ENCODE measurements around the gene RPS26.

RPS26 gene

DNA sequence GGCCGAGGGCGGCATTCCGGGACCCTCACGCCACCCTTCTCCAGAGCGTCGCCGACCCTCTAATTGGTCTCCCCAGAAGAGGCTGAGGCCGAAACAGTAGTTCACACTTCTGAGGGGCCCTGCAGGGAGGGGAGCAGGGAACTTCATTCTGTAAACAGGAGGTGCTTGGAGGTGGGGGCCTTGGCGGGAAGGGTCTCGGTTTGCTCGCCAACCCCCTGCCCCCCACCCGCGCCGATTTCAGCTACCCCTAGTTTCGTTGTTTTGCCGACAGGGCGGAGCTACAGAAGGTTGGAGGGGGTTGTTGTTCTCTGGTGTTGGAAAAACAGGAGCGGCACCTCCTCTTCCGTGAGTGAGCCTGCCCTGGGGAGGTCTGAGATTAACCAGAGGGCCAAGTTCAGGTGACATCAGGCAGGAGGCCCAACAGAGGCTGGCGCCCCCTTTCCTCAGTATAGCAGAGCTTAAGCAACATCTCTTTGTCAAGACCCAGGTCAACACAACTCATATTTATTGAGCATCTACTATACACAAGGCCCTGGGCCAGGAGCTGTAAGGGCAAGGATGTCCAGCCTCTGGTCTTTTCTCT lies 38.9 kb downstream of the RPS26 start (continued):
- TF ChIP-seq, protein P1, sequence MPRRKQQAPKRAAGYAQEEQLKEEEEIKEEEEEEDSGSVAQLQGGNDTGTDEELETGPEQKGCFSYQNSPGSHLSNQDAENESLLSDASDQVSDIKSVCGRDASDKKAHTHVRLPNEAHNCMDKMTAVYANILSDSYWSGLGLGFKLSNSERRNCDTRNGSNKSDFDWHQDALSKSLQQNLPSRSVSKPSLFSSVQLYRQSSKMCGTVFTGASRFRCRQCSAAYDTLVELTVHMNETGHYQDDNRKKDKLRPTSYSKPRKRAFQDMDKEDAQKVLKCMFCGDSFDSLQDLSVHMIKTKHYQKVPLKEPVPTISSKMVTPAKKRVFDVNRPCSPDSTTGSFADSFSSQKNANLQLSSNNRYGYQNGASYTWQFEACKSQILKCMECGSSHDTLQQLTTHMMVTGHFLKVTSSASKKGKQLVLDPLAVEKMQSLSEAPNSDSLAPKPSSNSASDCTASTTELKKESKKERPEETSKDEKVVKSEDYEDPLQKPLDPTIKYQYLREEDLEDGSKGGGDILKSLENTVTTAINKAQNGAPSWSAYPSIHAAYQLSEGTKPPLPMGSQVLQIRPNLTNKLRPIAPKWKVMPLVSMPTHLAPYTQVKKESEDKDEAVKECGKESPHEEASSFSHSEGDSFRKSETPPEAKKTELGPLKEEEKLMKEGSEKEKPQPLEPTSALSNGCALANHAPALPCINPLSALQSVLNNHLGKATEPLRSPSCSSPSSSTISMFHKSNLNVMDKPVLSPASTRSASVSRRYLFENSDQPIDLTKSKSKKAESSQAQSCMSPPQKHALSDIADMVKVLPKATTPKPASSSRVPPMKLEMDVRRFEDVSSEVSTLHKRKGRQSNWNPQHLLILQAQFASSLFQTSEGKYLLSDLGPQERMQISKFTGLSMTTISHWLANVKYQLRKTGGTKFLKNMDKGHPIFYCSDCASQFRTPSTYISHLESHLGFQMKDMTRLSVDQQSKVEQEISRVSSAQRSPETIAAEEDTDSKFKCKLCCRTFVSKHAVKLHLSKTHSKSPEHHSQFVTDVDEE (CRISPR knock-in tag; IDR thresholded peaks at IDR 0.05), result no peak
- TF ChIP-seq TCF4 (CRISPR knock-in tag; IDR thresholded peaks at IDR 0.05; ENCODE audit: borderline replicate concordance), result no peak
- no peak for TF ChIP-seq TOX (CRISPR knock-in tag; IDR thresholded peaks at IDR 0.05; ENCODE audit: borderline replicate concordance)
- no peak for TF ChIP-seq ZNF70 (CRISPR knock-in tag; IDR thresholded peaks at IDR 0.05)

DNA sequence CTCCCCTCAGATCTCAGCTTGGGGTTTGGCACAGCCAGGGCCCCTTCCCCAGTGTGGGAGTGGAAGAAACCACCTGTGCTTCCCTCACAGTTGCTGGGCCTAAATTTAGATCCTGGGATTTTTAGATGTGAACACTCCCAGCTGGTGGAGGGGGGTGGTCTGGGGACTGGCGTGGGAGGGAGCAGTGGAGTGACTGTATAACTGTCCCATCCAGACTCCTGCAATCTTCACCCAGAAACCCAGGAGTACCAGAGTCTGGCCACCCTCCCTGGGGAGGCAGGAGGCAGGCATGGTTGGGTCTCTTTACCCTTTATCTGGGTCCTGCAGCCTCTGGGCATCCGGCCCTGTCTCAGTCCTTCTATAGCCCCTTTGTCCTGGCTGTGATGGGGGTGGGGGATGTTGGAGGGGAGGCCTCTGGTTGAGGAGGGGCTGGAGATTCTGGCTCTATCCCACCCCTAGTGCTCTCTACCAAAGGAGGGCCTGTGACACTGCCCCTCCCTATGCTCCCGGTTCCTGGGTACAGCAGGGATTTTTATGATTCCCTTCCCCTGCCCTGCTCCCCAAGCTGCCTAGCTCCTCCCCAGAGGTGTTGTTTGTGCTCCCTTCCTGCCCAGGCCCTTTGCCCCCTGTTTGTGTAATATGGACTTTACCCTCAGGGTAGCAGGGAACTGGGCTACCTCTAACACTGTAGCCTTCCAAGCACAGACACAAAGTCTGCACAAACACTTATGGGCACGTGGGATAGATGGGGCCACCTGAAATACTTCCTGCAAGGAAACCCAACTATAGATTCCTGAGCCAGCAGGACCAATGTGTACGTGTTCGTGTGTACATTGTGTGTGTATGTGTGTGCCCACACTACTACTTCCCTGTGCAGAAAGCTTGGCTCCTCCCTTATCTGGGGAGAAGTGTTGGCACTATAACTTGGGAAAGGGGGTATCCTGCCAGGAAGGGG lies 40.0 kb downstream of the RPS26 start:
- no peak for TF ChIP-seq TOX (CRISPR knock-in tag; IDR thresholded peaks at IDR 0.05; ENCODE audit: borderline replicate concordance)
- no peak for TF ChIP-seq ARNTL (CRISPR knock-in tag; IDR thresholded peaks at IDR 0.05; ENCODE audit: borderline replicate concordance, low read depth)
- no peak for TF ChIP-seq ZNF70 (CRISPR knock-in tag; IDR thresholded peaks at IDR 0.05)
- TF ChIP-seq CSDC2 (CRISPR knock-in tag; IDR thresholded peaks at IDR 0.05), result no peak
- TF ChIP-seq ISL1 (CRISPR knock-in tag; IDR thresholded peaks at IDR 0.05), result no peak
- TF ChIP-seq TCF4 (CRISPR knock-in tag; IDR thresholded peaks at IDR 0.05; ENCODE audit: borderline replicate concordance), result no peak
- TF ChIP-seq GLIS3 (CRISPR knock-in tag; IDR thresholded peaks at IDR 0.05), result no peak
- no peak for TF ChIP-seq SNAI2 (CRISPR knock-in tag; IDR thresholded peaks at IDR 0.05)
- TF ChIP-seq ESRRG (CRISPR knock-in tag; IDR thresholded peaks at IDR 0.05), result no peak
- TF ChIP-seq ZNF565 (CRISPR knock-in tag; conservative IDR thresholded peaks at IDR 0.05; ENCODE audit: low read depth), result no peak
- TF ChIP-seq OSR1 (CRISPR knock-in tag; IDR thresholded peaks at IDR 0.05), result no peak
- no peak for TF ChIP-seq BACH2 (CRISPR knock-in tag; IDR thresholded peaks at IDR 0.05; ENCODE audit: borderline replicate concordance)
- TF ChIP-seq PPARA (CRISPR knock-in tag; IDR thresholded peaks at IDR 0.05; ENCODE audit: borderline replicate concordance), result no peak
- TF ChIP-seq, protein P1 (CRISPR knock-in tag; IDR thresholded peaks at IDR 0.05), result no peak
- no peak for TF ChIP-seq ZFP30 (CRISPR knock-in tag; IDR thresholded peaks at IDR 0.05)
- TF ChIP-seq, protein P2, sequence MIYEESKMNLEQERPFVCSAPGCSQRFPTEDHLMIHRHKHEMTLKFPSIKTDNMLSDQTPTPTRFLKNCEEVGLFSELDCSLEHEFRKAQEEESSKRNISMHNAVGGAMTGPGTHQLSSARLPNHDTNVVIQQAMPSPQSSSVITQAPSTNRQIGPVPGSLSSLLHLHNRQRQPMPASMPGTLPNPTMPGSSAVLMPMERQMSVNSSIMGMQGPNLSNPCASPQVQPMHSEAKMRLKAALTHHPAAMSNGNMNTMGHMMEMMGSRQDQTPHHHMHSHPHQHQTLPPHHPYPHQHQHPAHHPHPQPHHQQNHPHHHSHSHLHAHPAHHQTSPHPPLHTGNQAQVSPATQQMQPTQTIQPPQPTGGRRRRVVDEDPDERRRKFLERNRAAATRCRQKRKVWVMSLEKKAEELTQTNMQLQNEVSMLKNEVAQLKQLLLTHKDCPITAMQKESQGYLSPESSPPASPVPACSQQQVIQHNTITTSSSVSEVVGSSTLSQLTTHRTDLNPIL (CRISPR knock-in tag; IDR thresholded peaks at IDR 0.05; ENCODE audit: low read depth), result no peak
- TF ChIP-seq, protein P3, sequence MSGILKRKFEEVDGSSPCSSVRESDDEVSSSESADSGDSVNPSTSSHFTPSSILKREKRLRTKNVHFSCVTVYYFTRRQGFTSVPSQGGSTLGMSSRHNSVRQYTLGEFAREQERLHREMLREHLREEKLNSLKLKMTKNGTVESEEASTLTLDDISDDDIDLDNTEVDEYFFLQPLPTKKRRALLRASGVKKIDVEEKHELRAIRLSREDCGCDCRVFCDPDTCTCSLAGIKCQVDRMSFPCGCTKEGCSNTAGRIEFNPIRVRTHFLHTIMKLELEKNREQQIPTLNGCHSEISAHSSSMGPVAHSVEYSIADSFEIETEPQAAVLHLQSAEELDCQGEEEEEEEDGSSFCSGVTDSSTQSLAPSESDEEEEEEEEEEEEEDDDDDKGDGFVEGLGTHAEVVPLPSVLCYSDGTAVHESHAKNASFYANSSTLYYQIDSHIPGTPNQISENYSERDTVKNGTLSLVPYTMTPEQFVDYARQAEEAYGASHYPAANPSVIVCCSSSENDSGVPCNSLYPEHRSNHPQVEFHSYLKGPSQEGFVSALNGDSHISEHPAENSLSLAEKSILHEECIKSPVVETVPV (CRISPR knock-in tag; IDR thresholded peaks at IDR 0.05), result no peak
- TF ChIP-seq, protein P4, sequence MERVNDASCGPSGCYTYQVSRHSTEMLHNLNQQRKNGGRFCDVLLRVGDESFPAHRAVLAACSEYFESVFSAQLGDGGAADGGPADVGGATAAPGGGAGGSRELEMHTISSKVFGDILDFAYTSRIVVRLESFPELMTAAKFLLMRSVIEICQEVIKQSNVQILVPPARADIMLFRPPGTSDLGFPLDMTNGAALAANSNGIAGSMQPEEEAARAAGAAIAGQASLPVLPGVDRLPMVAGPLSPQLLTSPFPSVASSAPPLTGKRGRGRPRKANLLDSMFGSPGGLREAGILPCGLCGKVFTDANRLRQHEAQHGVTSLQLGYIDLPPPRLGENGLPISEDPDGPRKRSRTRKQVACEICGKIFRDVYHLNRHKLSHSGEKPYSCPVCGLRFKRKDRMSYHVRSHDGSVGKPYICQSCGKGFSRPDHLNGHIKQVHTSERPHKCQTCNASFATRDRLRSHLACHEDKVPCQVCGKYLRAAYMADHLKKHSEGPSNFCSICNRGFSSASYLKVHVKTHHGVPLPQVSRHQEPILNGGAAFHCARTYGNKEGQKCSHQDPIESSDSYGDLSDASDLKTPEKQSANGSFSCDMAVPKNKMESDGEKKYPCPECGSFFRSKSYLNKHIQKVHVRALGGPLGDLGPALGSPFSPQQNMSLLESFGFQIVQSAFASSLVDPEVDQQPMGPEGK (CRISPR knock-in tag; IDR thresholded peaks at IDR 0.05; ENCODE audit: borderline replicate concordance), result no peak
- no peak for ATAC-seq

All from SK-N-SH treated with all-trans-retinoic acid at 6 μM for 48 hours (cell line).